H1 (cell line): ENCODE measurements around the gene DENND4A. TPM values are rescaled to one million over a fixed set of nuclear protein-coding genes. Genes with fewer than 3 reads are reported as not detected.

ENCODE experiments used
- CREB1 ChIP-seq: IDR thresholded peaks from 2 replicates; pipeline ENCODE4 v1.6.1; 2012; ENCODE audit warnings: inconsistent platforms
- EZH2 ChIP-seq: fragments of 200-600 bp; sonication (generic); IDR thresholded peaks from 2 replicates; pipeline ENCODE4 v1.7.1; 2012; ENCODE audit warnings: low read depth, mild to moderate bottlenecking, moderate library complexity, low read length, inconsistent platforms; ENCODE audit not compliant: severe bottlenecking
- MAX ChIP-seq: IDR thresholded peaks from 2 replicates; pipeline ENCODE4 v1.6.1; 2012; ENCODE audit warnings: inconsistent platforms
- SIN3A ChIP-seq, 2 experiments: IDR thresholded peaks in 1 of 2; conservative IDR thresholded peaks in 1 of 2; 2 replicates each; pipeline ENCODE4 v1.6.1; 2011 to 2012; ENCODE audit warnings: low read length in 2 of 2, improper control_type of control experiment in 1 of 2, low read depth in 1 of 2, mild to moderate bottlenecking in 1 of 2
- polyA plus RNA-seq, 7 experiments: library from polyadenylated mRNA; depleted of rRNA in 3 of 7; stranded (reverse) in 5 of 7; unstranded in 2 of 7; fragments of >200 nt in 5 of 7; fragments of 200-250 nt in 2 of 7; gene quantifications; 1 replicate in 5 of 7; 2 replicates in 1 of 7; 4 replicates in 1 of 7; pipeline versions ENCODE4 v1.2.1 to v1.2.3, GENCODE V29; 2011 to 2013; ENCODE audit warnings: missing spikeins in 2 of 7, mixed read lengths in 2 of 7
- total RNA-seq: library from RNA; stranded (reverse); fragmentation: NEBNext Ultra II Directional; extraction: Animal tissue kit (Norgen Biotek cat#: 25700); gene quantifications from 2 replicates; pipeline ENCODE4 v1.2.1, GENCODE V29; 2021

Gene DENND4A
- total and polyA plus RNA-seq, 2 of the 8 experiments (the other 6 are each of a cell fraction or from before 2014, with no cell fraction given): 1.3 to 4.7 TPM

- TF ChIP-seq CREB1: no peak
- no peak for TF ChIP-seq MAX
- TF ChIP-seq SIN3A (conservative IDR thresholded peaks at IDR 0.05 in 1 of 2, IDR thresholded peaks at IDR 0.05 in 1 of 2; ENCODE audit: low read depth in 1 of 2, low read length in 2 of 2): no peak
- TF ChIP-seq EZH2: no peak
- TF ChIP-seq, all 59 proteins: peak for 0
Observed at GRCh38 chr15:65766422-65767263, 25.4 kb downstream of the DENND4A start (continued).
